Left lung (tissue), 10 donors: Measurements from ENCODE around the gene MIER2. TPM values are rescaled to one million over a fixed set of nuclear protein-coding genes. Genes with fewer than 3 reads are reported as not detected.

ENCODE experiments used
- ATAC-seq: fragments of 200-7000 bp; cut with Tn5 transposase; one replicate; pipeline ENCODE4 v1.9.1; 2020; ENCODE audit warnings: moderate library complexity
- DNase-seq, 4 donors: peaks; one replicate each; pipeline ENCODE4 v3.0.0-alpha.2; 2013 to 2020
- H3K27ac ChIP-seq, 2 donors: fragments of 200-600 bp; sonication (generic) in 1 of 2; one replicate each; pipeline versions ENCODE4 v1.5.0 to v1.8.0; 2020 to 2021
- H3K27me3 ChIP-seq, 2 donors: fragments of 200-600 bp; sonication (generic) in 1 of 2; one replicate each; pipeline versions ENCODE4 v1.5.0 to v1.8.0; 2020 to 2021
- H3K36me3 ChIP-seq, 2 donors: fragments of 200-600 bp; sonication (generic) in 1 of 2; one replicate each; pipeline versions ENCODE4 v1.5.0 to v1.8.0; 2020 to 2021
- H3K4me1 ChIP-seq, 2 donors: fragments of 200-600 bp; one replicate each; pipeline ENCODE4 v1.8.0; 2021
- H3K4me3 ChIP-seq, 2 donors: fragments of 200-600 bp; sonication (generic) in 1 of 2; one replicate each; pipeline versions ENCODE4 v1.5.0 to v1.8.0; 2020 to 2021; ENCODE audit warnings: mild to moderate bottlenecking in 1 of 2
- H3K9me3 ChIP-seq, 2 donors: fragments of 200-600 bp; sonication (generic) in 1 of 2; one replicate each; pipeline versions ENCODE4 v1.5.0 to v1.8.0; 2020 to 2021
- CTCF ChIP-seq, 2 donors: fragments of 200-600 bp; sonication (generic) in 1 of 2; IDR thresholded peaks; one replicate each; pipeline versions ENCODE4 v1.5.0 to v1.8.0; 2021; ENCODE audit warnings: antibody characterized with exemption in 2 of 2
- intact Hi-C, 2 donors: fragments of 100-400 bp; cut with DNase I; formaldehyde crosslinking; loops; one replicate each; pipeline versions ENCODE4 v1.11.2 to v1.14.2; 2022
- polyA plus RNA-seq, 6 donors: library from polyadenylated mRNA; unstranded; fragments of 120-200 nt; gene quantifications; one replicate each; pipeline ENCODE4 v1.2.1, GENCODE V29; 2013; ENCODE audit not compliant: insufficient read length in 6 of 6
- total RNA-seq, 2 donors: library from RNA; stranded (reverse); fragmentation: NEBNext Ultra II Directional; extraction: Animal tissue kit (Norgen Biotek cat#: 25700); gene quantifications; one replicate each; pipeline ENCODE4 v1.2.1, GENCODE V29; 2021
- donor health status: DM: no; HTN: yes; CAD: no.
- donor health status: DM: no; HTN: no; CAD: no.

The MIER2 gene
- total and polyA plus RNA-seq, 8 donors, result 20.3 to 41.6 (median 26.8) TPM

GRCh38 chr19:340620-341385 lies 3.8 kb downstream of the MIER2 start:
- Histone ChIP-seq H3K27me3 (peaks cover 0 to 18% of the 10 kb centered on the region in 2 donors), H3K4me1 (peaks cover 20 to 65% of the 10 kb centered on the region in 2 donors), H3K27ac (peak overlapping the region in 1 of 2 donors; percentile 79), H3K4me3 (peak overlapping the region in 1 of 2 donors; percentile 80), H3K9me3 (no peaks in the 10 kb centered on the region), H3K36me3 (peaks cover 0 to 2% of the 10 kb centered on the region in 2 donors)
- TF ChIP-seq CTCF (IDR thresholded peaks at IDR 0.05), result no peak
- peak in 1 of 4 donors; percentile 65 for DNase-seq
- intact Hi-C loops, result no loop called here
- ATAC-seq, result no peak

- Histone ChIP-seq H3K27ac (no peak overlapping the region), H3K36me3 (peaks cover 0 to 17% of the 10 kb centered on the region in 2 donors), H3K4me3 (no peak overlapping the region), H3K27me3 (peaks cover 0 to 5% of the 10 kb centered on the region in 2 donors), H3K9me3 (no peaks in the 10 kb centered on the region), H3K4me1 (peaks cover 20 to 68% of the 10 kb centered on the region in 2 donors)
- ATAC-seq (no peak), DNase-seq (no peak)
- TF ChIP-seq CTCF (IDR thresholded peaks at IDR 0.05), result no peak
- intact Hi-C loops, result no loop called here
Measured at GRCh38 chr19:339262-339887, 5.2 kb downstream of the MIER2 start.

GRCh38 chr19:338421-338820 lies 6.2 kb downstream of the MIER2 start:
- TF ChIP-seq CTCF (IDR thresholded peaks at IDR 0.05), result no peak
- no peak overlapping the region for H3K27ac ChIP-seq
- intact Hi-C loops, result no loop called here

GRCh38 chr19:336067-336614 lies 8.5 kb downstream of the MIER2 start:
- Histone ChIP-seq H3K4me1 (peaks cover 0 to 38% of the 10 kb centered on the region in 2 donors), H3K27me3 (no peaks in the 10 kb centered on the region), H3K36me3 (peaks cover 0 to 29% of the 10 kb centered on the region in 2 donors), H3K4me3 (no peak overlapping the region), H3K27ac (no peak overlapping the region), H3K9me3 (no peaks in the 10 kb centered on the region)
- DNase-seq (no peak), ATAC-seq (no peak)
- no peak for TF ChIP-seq CTCF (IDR thresholded peaks at IDR 0.05)
- intact Hi-C loops, result no loop called here

More at GRCh38 chr19:338421-338820, 6.2 kb downstream of the MIER2 start:
- no peak for DNase-seq
- H3K27me3 ChIP-seq, result no peaks in the 10 kb centered on the region
- no peak for ATAC-seq
- H3K4me1 ChIP-seq, result peaks cover 16 to 61% of the 10 kb centered on the region in 2 donors
- no peak overlapping the region for H3K4me3 ChIP-seq
- no peaks in the 10 kb centered on the region for H3K9me3 ChIP-seq
- peaks cover 0 to 22% of the 10 kb centered on the region in 2 donors for H3K36me3 ChIP-seq

- peaks cover 0 to 3% of the 10 kb centered on the region in 2 donors for H3K9me3 ChIP-seq
- TF ChIP-seq CTCF (IDR thresholded peaks at IDR 0.05), result no peak
- H3K4me1 ChIP-seq, result peaks cover 0 to 32% of the 10 kb centered on the region in 2 donors
- intact Hi-C loops, result no loop called here
- no peak overlapping the region for H3K27ac ChIP-seq
- ATAC-seq (no peak), DNase-seq (no peak)
- no peak overlapping the region for H3K4me3 ChIP-seq
- H3K27me3 ChIP-seq, result no peaks in the 10 kb centered on the region
- H3K36me3 ChIP-seq, result peaks cover 0 to 35% of the 10 kb centered on the region in 2 donors
Measured at GRCh38 chr19:335486-336066, 9.0 kb downstream of the MIER2 start.
